Testis (tissue), 2 donors: ENCODE data around the gene PTPN5.

Experiments
- CTCF ChIP-seq, 3 experiments: fragments of 450-650 bp in 2 of 3; fragments of 200-600 bp in 1 of 3; sonication (generic) in 1 of 3; IDR thresholded peaks; one replicate each; pipeline ENCODE4 v1.5.1; 2016 to 2019; ENCODE audit warnings: antibody characterized with exemption in 3 of 3, mild to moderate bottlenecking in 2 of 3, moderate library complexity in 1 of 3
- POLR2A ChIP-seq: fragments of 450-650 bp; IDR thresholded peaks from one replicate; pipeline ENCODE4 v1.6.1; 2017; ENCODE audit warnings: antibody characterized with exemption, mild to moderate bottlenecking, moderate library complexity

GRCh38 chr11:18723991-18724390 is 67.6 kb downstream of the PTPN5 start:
- TF ChIP-seq POLR2A (no peak), CTCF (IDR thresholded peaks at IDR 0.05) (no peak)
